Measurements from ENCODE around the gene AP1G2.
A peak's percentile ranks its signal among the peaks of the same experiment; 100 is the strongest.
"Not testable (repeated sequence)": the region's sequence is repeated elsewhere in the genome, so short reads cannot be mapped to it uniquely, and the experiment has no call there.

Gene AP1G2

DNA sequence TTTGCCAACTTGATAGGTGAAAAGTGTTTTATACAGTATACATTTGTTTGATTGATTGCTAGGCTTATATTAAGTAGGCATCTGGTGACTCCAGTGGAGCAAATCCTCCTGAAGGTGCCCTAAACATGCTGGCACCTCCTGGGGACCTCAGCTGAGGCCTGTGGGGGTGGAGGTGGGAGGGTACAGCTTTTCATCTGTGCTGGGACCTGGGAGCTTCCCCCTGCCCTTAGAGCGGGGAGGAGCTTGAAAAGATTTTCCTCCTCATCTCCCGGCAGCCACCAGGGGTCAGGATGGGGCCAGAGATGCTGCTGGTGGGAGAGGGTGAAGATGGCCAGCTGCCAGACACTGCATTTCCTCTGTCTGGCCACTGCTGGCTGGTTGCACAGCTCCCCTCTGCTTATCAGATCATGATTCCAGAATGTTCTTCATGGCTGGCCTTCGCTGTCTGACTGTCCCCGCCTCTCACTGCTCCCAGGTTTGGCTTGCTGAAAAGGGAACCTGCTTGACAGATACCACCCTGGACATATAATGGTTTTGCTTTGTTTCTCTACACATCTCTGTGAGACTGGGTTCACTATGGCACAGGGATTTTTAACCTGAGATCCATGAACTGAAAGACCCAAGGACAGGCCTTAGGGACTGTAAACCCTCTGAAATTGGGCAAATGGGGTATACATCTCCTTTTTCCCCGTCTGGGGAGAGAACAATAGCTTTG is 21.4 kb upstream of the AP1G2 start:
- no peak overlapping the region for H2BK120ac ChIP-seq (ENCODE audit: low read depth, low read length)
- H3K9me3 ChIP-seq (ENCODE audit: control insufficient read depth, low read length): no peaks in the 10 kb centered on the region
- DNase-seq: peak; percentile 91
- 2% methylated on average over 3 of the region's 5 CpGs for WGBS
- peaks cover 5 to 13% of the 10 kb centered on the region in 2 experiments for H3K27me3 ChIP-seq (ENCODE audit: control insufficient read depth in 1 of 2, insufficient read depth in 1 of 2, low read length in 2 of 2)
- H3K4ac ChIP-seq (ENCODE audit: low read depth in 1 of 2, low read length in 2 of 2): no peak overlapping the region
- H2AK5ac ChIP-seq (ENCODE audit: low read length, severe bottlenecking): no peak overlapping the region
- no peak overlapping the region for H2BK12ac ChIP-seq (ENCODE audit: low read length in 2 of 2)
- H3K27ac ChIP-seq (ENCODE audit: low read length, poor library complexity, severe bottlenecking): no peak overlapping the region
- H3K23ac ChIP-seq (ENCODE audit: low read length in 2 of 2): no peak overlapping the region
- no peaks in the 10 kb centered on the region for H3K4me1 ChIP-seq (ENCODE audit: control insufficient read depth, insufficient read depth, low read depth, low read length)
- no peak overlapping the region for H4K91ac ChIP-seq (ENCODE audit: low read length)
- H3K79me1 ChIP-seq (replicated peaks; ENCODE audit: low read length, poor library complexity, severe bottlenecking): no peaks in the 10 kb centered on the region
- no peak overlapping the region for H4K8ac ChIP-seq (ENCODE audit: low read length)
- H3K18ac ChIP-seq (ENCODE audit: low read depth in 1 of 2, low read length in 2 of 2): no peak overlapping the region
- H2AFZ ChIP-seq (ENCODE audit: low read depth, low read length): no peak overlapping the region
- no peak overlapping the region for H3K9ac ChIP-seq (ENCODE audit: low read length)
- no peaks in the 10 kb centered on the region for H3K36me3 ChIP-seq (ENCODE audit: control insufficient read depth in 1 of 2, insufficient read depth in 2 of 2, low read depth in 1 of 2, low read length in 2 of 2)
- no peak overlapping the region for H3K4me2 ChIP-seq (ENCODE audit: low read length, poor library complexity, severe bottlenecking)
- no peak overlapping the region for H2BK5ac ChIP-seq (ENCODE audit: low read depth, low read length, poor library complexity, severe bottlenecking)
- H2BK15ac ChIP-seq (ENCODE audit: low read depth, poor library complexity, severe bottlenecking): no peak overlapping the region
- H3K14ac ChIP-seq (ENCODE audit: low read length in 2 of 2): no peak overlapping the region
- H3K4me3 ChIP-seq (ENCODE audit: insufficient read depth in 1 of 2, low read depth in 1 of 2, low read length in 2 of 2): no peak overlapping the region

DNA sequence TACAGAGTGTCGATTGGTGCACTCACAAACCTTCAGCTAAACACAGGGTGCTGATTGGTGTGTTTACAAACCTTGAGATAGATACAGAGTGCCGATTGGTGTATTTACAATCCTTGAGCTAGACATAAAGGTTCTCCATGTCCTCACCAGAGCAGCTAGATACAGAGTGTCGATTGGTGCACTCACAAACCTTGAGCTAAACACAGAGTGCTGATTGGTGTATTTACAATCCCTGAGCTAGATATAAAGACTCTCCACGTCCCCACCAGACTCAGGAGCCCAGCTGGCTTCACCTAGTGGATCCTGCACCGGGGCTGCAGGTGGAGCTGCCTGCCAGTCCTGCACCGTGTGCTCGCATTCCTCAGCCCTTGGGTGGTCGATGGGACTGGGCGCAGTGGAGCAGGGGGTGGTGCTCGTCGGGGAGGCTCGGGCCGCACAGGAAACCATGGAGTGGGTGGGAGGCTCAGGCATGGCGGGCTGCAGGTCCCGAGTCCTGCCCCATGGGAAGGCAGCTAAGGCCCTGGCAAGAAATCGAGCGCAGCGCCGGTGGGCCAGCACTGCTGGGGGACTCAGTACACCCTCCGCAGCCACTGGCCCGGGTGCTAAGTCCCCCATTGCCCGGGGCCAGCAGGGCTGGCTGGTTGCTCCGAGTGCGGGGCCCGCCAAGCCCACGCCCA is 17.1 kb upstream of the AP1G2 start:
- not testable (repeated sequence) for H2AK5ac ChIP-seq (ENCODE audit: low read length, severe bottlenecking); H2AFZ ChIP-seq (ENCODE audit: low read depth, low read length); H3K9me3 ChIP-seq (ENCODE audit: control insufficient read depth, low read length); H3K14ac ChIP-seq (ENCODE audit: low read length in 2 of 2); H3K4me2 ChIP-seq (ENCODE audit: low read length, poor library complexity, severe bottlenecking); H2BK12ac ChIP-seq (ENCODE audit: low read length in 2 of 2); H3K4me1 ChIP-seq (ENCODE audit: control insufficient read depth, insufficient read depth, low read depth, low read length); H2BK15ac ChIP-seq (ENCODE audit: low read depth, poor library complexity, severe bottlenecking); H2BK120ac ChIP-seq (ENCODE audit: low read depth, low read length); H3K4ac ChIP-seq (ENCODE audit: low read depth in 1 of 2, low read length in 2 of 2); H4K91ac ChIP-seq (ENCODE audit: low read length); H4K8ac ChIP-seq (ENCODE audit: low read length); H3K36me3 ChIP-seq (ENCODE audit: control insufficient read depth in 1 of 2, insufficient read depth in 2 of 2, low read depth in 1 of 2, low read length in 2 of 2); H3K18ac ChIP-seq (ENCODE audit: low read depth in 1 of 2, low read length in 2 of 2); H3K27ac ChIP-seq (ENCODE audit: low read length, poor library complexity, severe bottlenecking); H3K79me1 ChIP-seq (replicated peaks; ENCODE audit: low read length, poor library complexity, severe bottlenecking); H3K4me3 ChIP-seq (ENCODE audit: insufficient read depth in 1 of 2, low read depth in 1 of 2, low read length in 2 of 2); DNase-seq; H3K9ac ChIP-seq (ENCODE audit: low read length); H2BK5ac ChIP-seq (ENCODE audit: low read depth, low read length, poor library complexity, severe bottlenecking); H3K23ac ChIP-seq (ENCODE audit: low read length in 2 of 2)
- WGBS: 84% methylated on average over 7 of the region's 26 CpGs
- peaks cover 20 to 27% of the 10 kb centered on the region in 2 experiments for H3K27me3 ChIP-seq (ENCODE audit: control insufficient read depth in 1 of 2, insufficient read depth in 1 of 2, low read length in 2 of 2)

DNA sequence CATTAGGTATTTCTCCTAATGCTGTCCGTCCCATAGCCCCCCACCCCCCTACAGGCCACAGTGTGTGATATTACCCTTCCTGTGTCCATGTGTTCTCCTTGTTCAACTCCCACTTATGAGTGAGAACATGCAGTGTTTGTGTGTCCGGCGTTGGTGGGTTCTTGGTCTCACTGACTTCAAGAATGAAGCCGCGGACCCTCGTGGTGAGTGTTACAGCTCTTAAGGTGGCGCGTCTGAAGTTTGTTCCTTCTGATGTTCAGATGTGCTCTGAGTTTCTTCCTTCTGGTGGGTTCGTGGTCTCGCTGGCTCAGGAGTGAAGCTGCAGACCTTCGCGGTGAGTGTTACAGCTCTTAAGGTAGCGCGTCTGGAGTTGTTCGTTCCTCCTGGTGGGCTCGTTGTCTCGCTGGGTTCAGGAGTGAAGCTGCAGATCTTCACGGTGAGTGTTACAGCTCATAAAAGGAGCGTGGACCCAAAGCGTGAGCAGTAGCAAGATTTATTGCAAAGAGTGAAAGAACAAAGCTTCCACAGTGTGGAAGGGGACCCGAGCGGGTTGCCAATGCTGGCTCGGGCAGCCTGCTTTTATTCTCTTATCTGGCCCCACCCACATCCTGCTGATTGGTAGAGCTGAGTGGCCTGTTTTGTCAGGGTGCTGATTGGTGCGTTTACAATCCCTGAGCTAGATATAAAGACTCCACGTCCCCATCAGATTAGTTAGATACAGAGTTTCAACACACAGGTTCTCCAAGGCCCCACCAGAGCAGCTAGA is 16.4 kb upstream of the AP1G2 start:
- WGBS: 93% methylated on average over 17 of the region's 25 CpGs
- not testable (repeated sequence) for H4K8ac ChIP-seq (ENCODE audit: low read length); H2BK5ac ChIP-seq (ENCODE audit: low read depth, low read length, poor library complexity, severe bottlenecking); H3K9me3 ChIP-seq (ENCODE audit: control insufficient read depth, low read length); DNase-seq; H2BK120ac ChIP-seq (ENCODE audit: low read depth, low read length); H2BK15ac ChIP-seq (ENCODE audit: low read depth, poor library complexity, severe bottlenecking); H3K9ac ChIP-seq (ENCODE audit: low read length); H3K4me2 ChIP-seq (ENCODE audit: low read length, poor library complexity, severe bottlenecking); H3K18ac ChIP-seq (ENCODE audit: low read depth in 1 of 2, low read length in 2 of 2); H3K4me1 ChIP-seq (ENCODE audit: control insufficient read depth, insufficient read depth, low read depth, low read length); H4K91ac ChIP-seq (ENCODE audit: low read length); H3K23ac ChIP-seq (ENCODE audit: low read length in 2 of 2); H2AFZ ChIP-seq (ENCODE audit: low read depth, low read length); H3K27ac ChIP-seq (ENCODE audit: low read length, poor library complexity, severe bottlenecking); H3K4ac ChIP-seq (ENCODE audit: low read depth in 1 of 2, low read length in 2 of 2); H2BK12ac ChIP-seq (ENCODE audit: low read length in 2 of 2); H3K4me3 ChIP-seq (ENCODE audit: insufficient read depth in 1 of 2, low read depth in 1 of 2, low read length in 2 of 2); H3K14ac ChIP-seq (ENCODE audit: low read length in 2 of 2); H3K36me3 ChIP-seq (ENCODE audit: control insufficient read depth in 1 of 2, insufficient read depth in 2 of 2, low read depth in 1 of 2, low read length in 2 of 2); H2AK5ac ChIP-seq (ENCODE audit: low read length, severe bottlenecking); H3K79me1 ChIP-seq (replicated peaks; ENCODE audit: low read length, poor library complexity, severe bottlenecking)
- peaks cover 26 to 31% of the 10 kb centered on the region in 2 experiments for H3K27me3 ChIP-seq (ENCODE audit: control insufficient read depth in 1 of 2, insufficient read depth in 1 of 2, low read length in 2 of 2)
